ENCODE measurements around the gene TRAPPC8. TPM values are rescaled to one million over a fixed set of nuclear protein-coding genes. Genes with fewer than 3 reads are reported as not detected.

TRAPPC8 gene
- total RNA-seq, 1 experiment from 2014 or later = 19.8 TPM

GRCh38 chr18:31892936-31893335 is 50.0 kb downstream of the TRAPPC8 start:
- BruUV-seq (replicated peaks) = no TSS peak
- ChIA-PET POLR2A (no interaction called here), CTCF (no interaction called here)
- Histone ChIP-seq H3K4me3 (ENCODE audit: low read depth, low read length) (no peak overlapping the region), H3K36me3 (ENCODE audit: control insufficient read depth, insufficient read depth, low read length) (no peaks in the 10 kb centered on the region), H3K9me3 (no peaks in the 10 kb centered on the region), H3K4me1 (no peaks in the 10 kb centered on the region), H3K27me3 (replicated peaks; ENCODE audit: control insufficient read depth, insufficient read depth, low read length) (no peaks in the 10 kb centered on the region)
- no peaks in the 10 kb centered on the region for H3K27me3 Mint-ChIP-seq (ENCODE audit: insufficient read depth, unreplicated experiment)
- DNase-seq = no peak
- H3K4me1 Mint-ChIP-seq (ENCODE audit: low read depth, unreplicated experiment) = no peaks in the 10 kb centered on the region
- H3K9me3 Mint-ChIP-seq (ENCODE audit: unreplicated experiment) = no peaks in the 10 kb centered on the region
- no peak for TF ChIP-seq CTCF (IDR thresholded peaks at IDR 0.05; ENCODE audit: insufficient read depth in 1 of 2, low read depth in 1 of 2, low read length in 1 of 2, severe bottlenecking in 1 of 2, unreplicated experiment in 1 of 2)
- H3K36me3 Mint-ChIP-seq (ENCODE audit: insufficient read depth, unreplicated experiment) = peaks cover 18% of the 10 kb centered on the region
- intact Hi-C loops (cut with micrococcal nuclease; ENCODE audit: unreplicated experiment) = no loop called here
- no peak overlapping the region for H3K4me3 Mint-ChIP-seq (ENCODE audit: unreplicated experiment)
- no peak overlapping the region for H3K27ac Mint-ChIP-seq (ENCODE audit: unreplicated experiment)

GRCh38 chr18:31891566-31891965 is 51.4 kb downstream of the TRAPPC8 start:
- no TSS peak for BruUV-seq (replicated peaks)

GRCh38 chr18:31884020-31884419 is 58.9 kb downstream of the TRAPPC8 start:
- Mint-ChIP-seq H3K27me3 (ENCODE audit: insufficient read depth, unreplicated experiment) (no peaks in the 10 kb centered on the region), H3K36me3 (ENCODE audit: insufficient read depth, unreplicated experiment) (peaks cover 38% of the 10 kb centered on the region)

More at GRCh38 chr18:31891566-31891965, 51.4 kb downstream of the TRAPPC8 start:
- CTCF ChIA-PET = no interaction called here
- H3K27ac Mint-ChIP-seq (ENCODE audit: unreplicated experiment) = no peak overlapping the region
- TF ChIP-seq CTCF (IDR thresholded peaks at IDR 0.05; ENCODE audit: insufficient read depth in 1 of 2, low read depth in 1 of 2, low read length in 1 of 2, severe bottlenecking in 1 of 2, unreplicated experiment in 1 of 2) = no peak
- H3K9me3 Mint-ChIP-seq (ENCODE audit: unreplicated experiment) = no peaks in the 10 kb centered on the region
- peaks cover 21% of the 10 kb centered on the region for H3K36me3 Mint-ChIP-seq (ENCODE audit: insufficient read depth, unreplicated experiment)
- intact Hi-C loops (cut with micrococcal nuclease; ENCODE audit: unreplicated experiment) = no loop called here
- no peaks in the 10 kb centered on the region for H3K27me3 Mint-ChIP-seq (ENCODE audit: insufficient read depth, unreplicated experiment)
- DNase-seq = no peak
- Histone ChIP-seq H3K4me3 (ENCODE audit: low read depth, low read length) (no peak overlapping the region), H3K9me3 (no peaks in the 10 kb centered on the region), H3K27me3 (replicated peaks; ENCODE audit: control insufficient read depth, insufficient read depth, low read length) (no peaks in the 10 kb centered on the region), H3K4me1 (no peaks in the 10 kb centered on the region), H3K36me3 (ENCODE audit: control insufficient read depth, insufficient read depth, low read length) (no peaks in the 10 kb centered on the region)
- POLR2A ChIA-PET = no interaction called here
- H3K4me1 Mint-ChIP-seq (ENCODE audit: low read depth, unreplicated experiment) = no peaks in the 10 kb centered on the region
- H3K4me3 Mint-ChIP-seq (ENCODE audit: unreplicated experiment) = no peak overlapping the region

More at GRCh38 chr18:31884020-31884419, 58.9 kb downstream of the TRAPPC8 start:
- H3K4me1 ChIP-seq = no peaks in the 10 kb centered on the region
- H3K36me3 ChIP-seq (ENCODE audit: control insufficient read depth, insufficient read depth, low read length) = no peaks in the 10 kb centered on the region
- Mint-ChIP-seq H3K9me3 (ENCODE audit: unreplicated experiment) (peaks cover 9% of the 10 kb centered on the region), H3K27ac (ENCODE audit: unreplicated experiment) (no peak overlapping the region), H3K4me3 (ENCODE audit: unreplicated experiment) (no peak overlapping the region), H3K4me1 (ENCODE audit: low read depth, unreplicated experiment) (peaks cover under 1% of the 10 kb centered on the region)
- intact Hi-C loops (cut with micrococcal nuclease; ENCODE audit: unreplicated experiment) = no loop called here
- H3K9me3 ChIP-seq = no peaks in the 10 kb centered on the region
- DNase-seq = no peak
- BruUV-seq (replicated peaks) = no TSS peak
- TF ChIP-seq CTCF (IDR thresholded peaks at IDR 0.05; ENCODE audit: insufficient read depth in 1 of 2, low read depth in 1 of 2, low read length in 1 of 2, severe bottlenecking in 1 of 2, unreplicated experiment in 1 of 2) = no peak
- H3K4me3 ChIP-seq (ENCODE audit: low read depth, low read length) = no peak overlapping the region
- ChIA-PET CTCF (no interaction called here), POLR2A (no interaction called here)
- H3K27me3 ChIP-seq (replicated peaks; ENCODE audit: control insufficient read depth, insufficient read depth, low read length) = no peaks in the 10 kb centered on the region
